ENCODE measurements around the gene NFAT5.

Gene NFAT5

GRCh38 chr16:69699915-69700314 lies 134.1 kb downstream of the NFAT5 start:
- no peak for TF ChIP-seq CTCF (IDR thresholded peaks at IDR 0.05; ENCODE audit: extremely low read depth, insufficient read depth, missing control alignments)
- no peak for DNase-seq (ENCODE audit: low spot score)
- in situ Hi-C loops (cut with MboI; ENCODE audit: low pct_unique_long_range_greater_than_20kb, low sequenced_read_pairs, unreplicated experiment), result no loop called here

- no peak for TF ChIP-seq CTCF (IDR thresholded peaks at IDR 0.05; ENCODE audit: extremely low read depth, insufficient read depth, missing control alignments)
Measured at GRCh38 chr16:69701452-69701851, 135.7 kb downstream of the NFAT5 start.

DNA sequence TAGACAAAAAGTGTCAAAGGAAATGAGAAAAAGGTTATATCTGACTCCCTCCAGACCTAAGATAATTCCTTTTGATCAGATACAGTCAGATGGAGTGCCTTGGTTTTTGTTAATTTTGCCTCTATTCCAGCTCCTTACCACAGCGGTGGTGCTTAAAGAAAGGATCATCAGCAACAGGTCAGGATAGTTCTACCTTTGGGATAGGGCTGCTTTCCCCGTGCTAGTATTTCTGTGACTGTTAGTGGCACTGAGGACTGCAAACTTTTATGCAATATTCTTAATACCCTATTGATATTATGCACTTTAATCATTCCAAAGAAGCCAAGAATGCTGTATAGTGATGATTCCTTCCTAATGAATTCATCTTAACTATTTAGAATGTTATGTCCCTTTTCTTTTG lies 136.1 kb downstream of the NFAT5 start:
- no peak for DNase-seq (ENCODE audit: low spot score)
- in situ Hi-C loops (cut with MboI; ENCODE audit: low pct_unique_long_range_greater_than_20kb, low sequenced_read_pairs, unreplicated experiment), result no loop called here
- TF ChIP-seq CTCF (IDR thresholded peaks at IDR 0.05; ENCODE audit: extremely low read depth, insufficient read depth, missing control alignments), result no peak

More at GRCh38 chr16:69701452-69701851, 135.7 kb downstream of the NFAT5 start:
- no peak for DNase-seq (ENCODE audit: low spot score)
- in situ Hi-C loops (cut with MboI; ENCODE audit: low pct_unique_long_range_greater_than_20kb, low sequenced_read_pairs, unreplicated experiment), result no loop called here

- in situ Hi-C loops (cut with MboI; ENCODE audit: low pct_unique_long_range_greater_than_20kb, low sequenced_read_pairs, unreplicated experiment), result no loop called here
- DNase-seq (ENCODE audit: low spot score), result no peak
Measured at GRCh38 chr16:69703638-69704037, 137.9 kb downstream of the NFAT5 start.

DNA sequence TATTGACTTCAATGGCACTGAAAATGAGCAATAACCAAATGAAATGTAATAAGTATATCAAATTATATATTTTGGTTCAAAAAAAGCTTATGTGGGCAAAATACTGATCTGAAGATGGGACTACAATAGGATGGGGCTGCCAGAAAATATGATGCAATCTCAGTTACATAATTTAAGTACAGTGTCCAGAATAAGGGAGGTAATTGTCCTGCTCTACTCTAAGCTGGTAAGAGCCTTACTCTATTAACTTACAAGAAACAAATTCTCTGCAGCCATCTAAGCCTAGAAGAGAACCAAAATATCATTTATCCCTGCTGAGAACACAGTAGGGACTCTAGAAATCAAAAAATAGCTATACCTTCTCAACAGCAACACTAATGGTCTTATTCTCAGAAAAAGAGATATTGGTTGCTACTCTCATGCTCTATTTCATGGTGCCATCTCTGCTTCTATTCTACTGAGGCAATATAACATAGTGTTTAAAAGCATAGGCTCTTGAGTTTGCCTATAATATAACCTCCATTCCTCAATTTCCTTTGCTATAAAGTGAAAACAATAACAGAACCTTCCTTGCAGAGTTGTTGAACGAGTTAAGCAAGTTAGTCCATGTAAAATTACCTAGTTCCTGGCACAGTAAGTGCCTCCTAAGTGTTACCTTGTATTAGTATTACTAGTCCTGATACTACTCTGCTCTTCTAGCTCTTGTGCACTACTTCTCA lies 140.6 kb downstream of the NFAT5 start:
- TF ChIP-seq CTCF (IDR thresholded peaks at IDR 0.05; ENCODE audit: extremely low read depth, insufficient read depth, missing control alignments), result no peak
- in situ Hi-C loops (cut with MboI; ENCODE audit: low pct_unique_long_range_greater_than_20kb, low sequenced_read_pairs, unreplicated experiment), result no loop called here
- DNase-seq (ENCODE audit: low spot score), result no peak

More at GRCh38 chr16:69703638-69704037, 137.9 kb downstream of the NFAT5 start:
- no peak for TF ChIP-seq CTCF (IDR thresholded peaks at IDR 0.05; ENCODE audit: extremely low read depth, insufficient read depth, missing control alignments)

GRCh38 chr16:69706975-69707340 lies 141.2 kb downstream of the NFAT5 start:
- no peak for DNase-seq (ENCODE audit: low spot score)
- in situ Hi-C loops (cut with MboI; ENCODE audit: low pct_unique_long_range_greater_than_20kb, low sequenced_read_pairs, unreplicated experiment), result no loop called here
- no peak for TF ChIP-seq CTCF (IDR thresholded peaks at IDR 0.05; ENCODE audit: extremely low read depth, insufficient read depth, missing control alignments)

Measured in GM13977 (cell line).